ENCODE measurements around the gene ARL5C.

Gene ARL5C

GRCh38 chr17:39150104-39150634 lies 15.8 kb downstream of the ARL5C start:
- CTCF ChIA-PET = interaction anchor here (1.5 to 4.6 kb wide), 4 partner anchors 10 to 169 kb away, joined by 3 to 143 read pairs (median 8); no protein-coding TSS in a partner anchor
- TF ChIP-seq, protein P1, sequence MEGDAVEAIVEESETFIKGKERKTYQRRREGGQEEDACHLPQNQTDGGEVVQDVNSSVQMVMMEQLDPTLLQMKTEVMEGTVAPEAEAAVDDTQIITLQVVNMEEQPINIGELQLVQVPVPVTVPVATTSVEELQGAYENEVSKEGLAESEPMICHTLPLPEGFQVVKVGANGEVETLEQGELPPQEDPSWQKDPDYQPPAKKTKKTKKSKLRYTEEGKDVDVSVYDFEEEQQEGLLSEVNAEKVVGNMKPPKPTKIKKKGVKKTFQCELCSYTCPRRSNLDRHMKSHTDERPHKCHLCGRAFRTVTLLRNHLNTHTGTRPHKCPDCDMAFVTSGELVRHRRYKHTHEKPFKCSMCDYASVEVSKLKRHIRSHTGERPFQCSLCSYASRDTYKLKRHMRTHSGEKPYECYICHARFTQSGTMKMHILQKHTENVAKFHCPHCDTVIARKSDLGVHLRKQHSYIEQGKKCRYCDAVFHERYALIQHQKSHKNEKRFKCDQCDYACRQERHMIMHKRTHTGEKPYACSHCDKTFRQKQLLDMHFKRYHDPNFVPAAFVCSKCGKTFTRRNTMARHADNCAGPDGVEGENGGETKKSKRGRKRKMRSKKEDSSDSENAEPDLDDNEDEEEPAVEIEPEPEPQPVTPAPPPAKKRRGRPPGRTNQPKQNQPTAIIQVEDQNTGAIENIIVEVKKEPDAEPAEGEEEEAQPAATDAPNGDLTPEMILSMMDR (IDR thresholded peaks at IDR 0.05; ENCODE audit: control extremely low read depth, extremely low read depth, low read depth, missing control alignments) = no peak
- no peak for DNase-seq (ENCODE audit: extremely low spot score)
- POLR2A ChIA-PET = no interaction called here

DNA sequence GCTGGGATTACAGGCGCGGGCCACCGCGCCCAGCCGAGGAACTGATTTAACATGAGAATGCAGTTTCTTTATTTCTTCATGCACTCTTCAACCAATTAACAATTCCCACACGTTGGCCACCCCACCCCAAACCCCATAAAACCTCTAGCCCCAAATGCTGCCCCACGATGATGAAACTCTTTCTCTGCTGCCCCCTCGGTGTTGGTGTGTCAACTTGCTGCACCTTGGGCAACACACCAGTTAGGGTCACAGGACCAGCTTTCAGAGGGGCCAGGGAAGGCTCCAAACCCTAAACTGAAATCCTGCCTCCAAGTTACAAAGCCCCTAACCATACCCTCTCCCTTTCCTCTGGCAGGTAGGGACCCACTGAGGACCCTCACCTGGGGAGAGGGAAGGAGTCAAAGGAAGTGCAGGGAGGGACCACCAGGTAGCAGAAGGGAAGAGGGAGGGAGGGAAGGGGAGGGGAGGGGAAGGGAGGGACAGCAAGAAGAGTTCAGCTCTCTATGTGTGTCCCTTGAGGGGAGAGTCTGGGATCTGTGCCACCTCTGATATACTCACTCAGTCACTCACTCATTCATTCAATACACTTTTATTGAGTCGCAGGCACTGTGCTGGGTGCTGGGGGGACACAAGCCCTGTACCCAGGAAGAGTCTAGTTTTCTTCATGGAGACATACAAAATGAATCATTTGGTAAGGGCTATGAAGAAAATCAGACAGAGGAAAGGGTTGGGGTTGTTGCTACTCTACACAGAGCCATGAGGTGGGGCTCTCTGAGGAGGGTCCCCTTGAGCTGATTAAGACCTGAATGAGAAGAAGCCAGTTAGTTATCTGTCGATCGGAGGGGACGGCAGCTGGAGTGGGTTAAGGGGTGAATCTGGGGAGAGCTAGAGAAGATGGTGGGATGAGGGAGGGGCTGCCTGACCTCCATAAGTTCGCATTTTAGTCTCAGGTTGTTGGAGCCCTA lies 18.5 kb downstream of the ARL5C start:
- CTCF ChIA-PET = interaction anchor here (1.7 to 3.2 kb wide), 2 partner anchors 17 to 164 kb away, joined by 5 to 11 read pairs; no protein-coding TSS in a partner anchor
- POLR2A ChIA-PET = no interaction called here
- TF ChIP-seq, protein P1 (IDR thresholded peaks at IDR 0.05; ENCODE audit: control extremely low read depth, extremely low read depth, low read depth, missing control alignments) = no peak
- DNase-seq (ENCODE audit: extremely low spot score) = no peak

GRCh38 chr17:39146273-39146672 lies 19.7 kb downstream of the ARL5C start:
- ChIA-PET POLR2A (no interaction called here), CTCF (no interaction called here)
- TF ChIP-seq, protein P1 (IDR thresholded peaks at IDR 0.05; ENCODE audit: control extremely low read depth, extremely low read depth, low read depth, missing control alignments) = no peak
- DNase-seq (ENCODE audit: extremely low spot score) = no peak

- TF ChIP-seq, protein P1 (IDR thresholded peaks at IDR 0.05; ENCODE audit: control extremely low read depth, extremely low read depth, low read depth, missing control alignments) = no peak
- CTCF ChIA-PET = interaction anchor here (0.9 to 2.9 kb wide), 4 partner anchors 8 to 162 kb away, joined by 3 to 14 read pairs (median 6); no protein-coding TSS in a partner anchor
- POLR2A ChIA-PET = no interaction called here
- no peak for DNase-seq (ENCODE audit: extremely low spot score)
Observed at GRCh38 chr17:39145143-39145542, 20.8 kb downstream of the ARL5C start.

GRCh38 chr17:39144416-39144840 lies 21.5 kb downstream of the ARL5C start:
- ChIA-PET CTCF (interaction anchor here (0.9 to 2.9 kb wide), 6 partner anchors 9 to 161 kb away, joined by 3 to 14 read pairs (median 5); no protein-coding TSS in a partner anchor), POLR2A (no interaction called here)
- DNase-seq (ENCODE audit: extremely low spot score) = no peak
- TF ChIP-seq, protein P1 (IDR thresholded peaks at IDR 0.05; ENCODE audit: control extremely low read depth, extremely low read depth, low read depth, missing control alignments) = no peak

DNA sequence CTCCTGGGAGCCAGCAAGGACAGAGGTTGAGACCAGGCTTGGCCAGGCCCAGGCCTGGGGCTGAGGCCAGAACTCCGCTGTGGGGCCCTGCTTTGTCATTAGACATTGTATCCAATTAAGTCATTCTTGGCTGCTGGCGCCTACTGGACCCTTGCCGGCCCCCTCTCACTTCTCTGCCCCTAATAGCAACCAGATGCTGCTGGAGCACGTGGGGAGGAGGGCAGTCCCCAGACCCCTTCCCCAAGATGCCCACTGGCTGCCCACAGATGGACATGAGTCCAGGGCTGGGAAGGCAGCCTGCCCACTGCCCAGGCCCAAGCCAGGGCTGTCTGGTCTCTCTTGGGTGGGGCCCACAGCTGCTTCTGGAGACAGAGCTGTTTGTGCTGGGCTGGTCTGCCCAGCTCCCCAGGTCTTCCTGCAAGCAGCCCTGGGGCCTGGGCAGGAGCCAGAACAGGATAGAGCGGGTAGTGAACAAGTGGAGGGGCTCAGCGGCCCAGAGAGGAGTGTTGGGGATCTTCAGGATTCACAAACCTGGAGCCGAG lies 22.3 kb downstream of the ARL5C start:
- POLR2A ChIA-PET = no interaction called here
- CTCF ChIA-PET = interaction anchor here (0.9 to 2.9 kb wide), 6 partner anchors 10 to 160 kb away, joined by 3 to 14 read pairs (median 5); no protein-coding TSS in a partner anchor
- no peak for DNase-seq (ENCODE audit: extremely low spot score)
- TF ChIP-seq, protein P1 (IDR thresholded peaks at IDR 0.05; ENCODE audit: control extremely low read depth, extremely low read depth, low read depth, missing control alignments) = no peak

All from GM10248 (cell line).